Memory B cell (primary cell): ENCODE results near the gene SLC38A2.

ENCODE experiments used
- ATAC-seq: fragments of 150-1000 bp; cut with Tn5 transposase; 2 replicates; pipeline ENCODE4 v1.10.0; 2021; ENCODE audit warnings: low read depth, mild to moderate bottlenecking, moderate library complexity
- DNase-seq, 2 donors: peaks; one replicate each; pipeline ENCODE4 v3.0.0; 2022; ENCODE audit warnings: low spot score in 2 of 2
- H3K27ac Mint-ChIP-seq: one replicate; pipeline ENCODE4 v1.8.0; 2022; ENCODE audit warnings: mild to moderate bottlenecking, moderate library complexity, mixed read lengths
- H3K27me3 Mint-ChIP-seq: one replicate; pipeline ENCODE4 v1.8.0; 2022; ENCODE audit warnings: mixed read lengths
- H3K36me3 Mint-ChIP-seq: one replicate; pipeline ENCODE4 v1.8.0; 2022; ENCODE audit warnings: mild to moderate bottlenecking, mixed read lengths
- H3K4me1 Mint-ChIP-seq: one replicate; pipeline ENCODE4 v1.8.0; 2022; ENCODE audit warnings: mixed read lengths
- H3K4me3 Mint-ChIP-seq: one replicate; pipeline ENCODE4 v1.8.0; 2022; ENCODE audit warnings: mild to moderate bottlenecking, moderate library complexity, mixed read lengths
- H3K9me3 Mint-ChIP-seq: one replicate; pipeline ENCODE4 v1.8.0; 2022; ENCODE audit warnings: mixed read lengths

SLC38A2 gene

GRCh38 chr12:46372544-46373300 is at the start of gene SLC38A2:
TSS of gene SLC38A2 (minus strand) at chr12:46372773. CDS start at chr12:46371293, 1,480 bp downstream.
- H3K27me3 Mint-ChIP-seq, result no peaks in the 10 kb centered on the region
- peak within 1 kb of the TSS; percentile 96 for H3K4me3 Mint-ChIP-seq
- peak; percentile 88 for ATAC-seq
- peak within 1 kb of the TSS; percentile 96 for H3K27ac Mint-ChIP-seq
- H3K36me3 Mint-ChIP-seq, result peaks cover 3% of the 10 kb centered on the region
- peak; percentile 95 to 96 for DNase-seq
- H3K9me3 Mint-ChIP-seq, result no peaks in the 10 kb centered on the region
- H3K4me1 Mint-ChIP-seq, result peaks cover 18% of the 10 kb centered on the region

DNA sequence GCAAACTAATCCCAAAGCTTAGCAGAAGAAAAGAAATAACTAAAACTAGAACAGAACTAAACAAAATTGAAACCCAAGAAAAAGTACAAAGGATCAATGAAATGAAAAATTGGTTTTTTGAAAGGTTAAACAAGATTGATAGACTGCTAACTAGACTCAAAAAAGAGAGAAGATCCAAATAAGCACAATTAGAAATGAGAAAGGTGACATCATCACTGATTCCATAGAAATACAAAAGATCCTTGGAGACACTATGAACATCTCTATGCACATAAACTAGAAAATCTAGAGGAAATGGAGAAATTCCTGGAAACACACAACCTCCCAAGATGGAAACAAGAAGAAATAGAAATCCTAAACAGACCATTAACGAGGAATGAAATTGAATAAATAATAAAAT is 47.1 kb upstream of the SLC38A2 start:
- H3K4me3 Mint-ChIP-seq, result no peak overlapping the region
- ATAC-seq (no peak), DNase-seq (no peak)
- peaks cover 2% of the 10 kb centered on the region for H3K4me1 Mint-ChIP-seq
- H3K36me3 Mint-ChIP-seq, result peaks cover 28% of the 10 kb centered on the region
- H3K27me3 Mint-ChIP-seq, result no peaks in the 10 kb centered on the region
- peaks cover 7% of the 10 kb centered on the region for H3K9me3 Mint-ChIP-seq
- no peak overlapping the region for H3K27ac Mint-ChIP-seq

GRCh38 chr12:46415552-46415951 is 43.0 kb upstream of the SLC38A2 start:
- peaks cover 2% of the 10 kb centered on the region for H3K4me1 Mint-ChIP-seq
- H3K4me3 Mint-ChIP-seq, result no peak overlapping the region
- no peak for DNase-seq
- peaks cover 7% of the 10 kb centered on the region for H3K9me3 Mint-ChIP-seq
- peaks cover 24% of the 10 kb centered on the region for H3K36me3 Mint-ChIP-seq
- no peak overlapping the region for H3K27ac Mint-ChIP-seq
- no peak for ATAC-seq
- H3K27me3 Mint-ChIP-seq, result no peaks in the 10 kb centered on the region

- Mint-ChIP-seq H3K4me3 (no peak overlapping the region), H3K4me1 (peaks cover under 1% of the 10 kb centered on the region)
- ATAC-seq, result no peak
Observed at GRCh38 chr12:46414591-46415268, 42.2 kb upstream of the SLC38A2 start.

GRCh38 chr12:46413368-46413767 is 40.8 kb upstream of the SLC38A2 start:
- H3K9me3 Mint-ChIP-seq, result no peaks in the 10 kb centered on the region
- no peak overlapping the region for H3K4me3 Mint-ChIP-seq
- no peak for DNase-seq
- H3K4me1 Mint-ChIP-seq, result peaks cover 3% of the 10 kb centered on the region
- H3K36me3 Mint-ChIP-seq, result peaks cover 12% of the 10 kb centered on the region
- H3K27me3 Mint-ChIP-seq, result no peaks in the 10 kb centered on the region
- ATAC-seq, result no peak
- H3K27ac Mint-ChIP-seq, result no peak overlapping the region

More at GRCh38 chr12:46414591-46415268, 42.2 kb upstream of the SLC38A2 start:
- Mint-ChIP-seq H3K27ac (no peak overlapping the region), H3K9me3 (peaks cover 4% of the 10 kb centered on the region), H3K27me3 (no peaks in the 10 kb centered on the region), H3K36me3 (peaks cover 23% of the 10 kb centered on the region)
- DNase-seq, result no peak

DNA sequence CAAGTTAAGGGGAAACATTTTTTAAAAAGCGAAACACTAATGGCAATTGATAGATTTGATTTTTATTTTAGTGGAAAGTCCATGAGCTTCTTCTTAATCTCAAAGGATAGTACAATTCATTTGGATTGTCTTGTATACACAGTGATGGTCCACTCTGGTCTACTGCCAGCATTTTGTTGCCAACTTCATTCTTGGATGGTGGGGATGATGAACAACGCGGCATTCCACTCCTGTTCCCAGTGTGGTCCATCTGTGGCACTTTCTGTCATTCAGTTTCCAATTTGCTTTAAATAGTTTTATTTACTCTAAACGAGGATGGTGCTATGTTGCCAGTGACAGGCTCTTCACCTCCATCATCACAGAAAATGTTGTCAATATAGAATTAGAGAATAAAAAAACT is 40.3 kb upstream of the SLC38A2 start:
- no peak for ATAC-seq
- no peaks in the 10 kb centered on the region for H3K27me3 Mint-ChIP-seq

DNA sequence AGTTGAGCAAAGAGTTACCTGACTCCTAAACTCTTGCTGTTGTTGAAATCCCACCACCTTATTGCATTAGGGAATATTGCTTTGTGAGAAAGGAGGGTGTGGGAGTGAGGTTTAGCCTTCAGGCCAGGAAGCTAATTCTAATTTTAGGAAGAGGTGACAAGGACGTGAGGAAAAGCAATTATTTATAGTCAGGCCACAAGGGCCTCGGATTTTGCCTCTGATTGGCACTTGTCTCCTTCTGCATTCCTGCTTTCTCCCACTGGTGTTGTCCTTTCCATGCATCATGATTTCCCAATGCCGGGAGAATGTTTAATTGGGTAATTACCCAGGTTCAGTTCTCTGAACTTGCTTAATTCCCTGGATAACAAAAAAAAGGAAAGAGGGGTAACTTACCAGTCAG is 37.9 kb upstream of the SLC38A2 start:
- no peak overlapping the region for H3K27ac Mint-ChIP-seq
- peaks cover 9% of the 10 kb centered on the region for H3K4me1 Mint-ChIP-seq
- ATAC-seq (no peak), DNase-seq (no peak)
- H3K27me3 Mint-ChIP-seq, result no peaks in the 10 kb centered on the region
- H3K36me3 Mint-ChIP-seq, result peaks cover 10% of the 10 kb centered on the region
- no peak overlapping the region for H3K4me3 Mint-ChIP-seq
- H3K9me3 Mint-ChIP-seq, result no peaks in the 10 kb centered on the region

More for the DNA sequence above, 40.3 kb upstream of the SLC38A2 start:
- Mint-ChIP-seq H3K36me3 (peaks cover 7% of the 10 kb centered on the region), H3K4me3 (no peak overlapping the region), H3K9me3 (no peaks in the 10 kb centered on the region), H3K27ac (no peak overlapping the region), H3K4me1 (peaks cover 6% of the 10 kb centered on the region)
- no peak for DNase-seq

GRCh38 chr12:46409974-46410373 is 37.4 kb upstream of the SLC38A2 start:
- no peak for DNase-seq
- Mint-ChIP-seq H3K4me1 (peaks cover 9% of the 10 kb centered on the region), H3K27ac (no peak overlapping the region), H3K36me3 (peaks cover 9% of the 10 kb centered on the region), H3K9me3 (no peaks in the 10 kb centered on the region), H3K27me3 (no peaks in the 10 kb centered on the region), H3K4me3 (no peak overlapping the region)
- ATAC-seq, result no peak

- H3K9me3 Mint-ChIP-seq, result no peaks in the 10 kb centered on the region
- no peaks in the 10 kb centered on the region for H3K27me3 Mint-ChIP-seq
- H3K4me1 Mint-ChIP-seq, result peaks cover 11% of the 10 kb centered on the region
- ATAC-seq (no peak), DNase-seq (no peak)
- peaks cover 9% of the 10 kb centered on the region for H3K36me3 Mint-ChIP-seq
- no peak overlapping the region for H3K27ac Mint-ChIP-seq
- H3K4me3 Mint-ChIP-seq, result no peak overlapping the region
Observed at GRCh38 chr12:46409342-46409741, 36.8 kb upstream of the SLC38A2 start.

- H3K27me3 Mint-ChIP-seq, result no peaks in the 10 kb centered on the region
- no peak overlapping the region for H3K27ac Mint-ChIP-seq
- no peak overlapping the region for H3K4me3 Mint-ChIP-seq
- H3K4me1 Mint-ChIP-seq, result peaks cover 19% of the 10 kb centered on the region
- H3K36me3 Mint-ChIP-seq, result peaks cover 9% of the 10 kb centered on the region
- no peak for DNase-seq
- no peaks in the 10 kb centered on the region for H3K9me3 Mint-ChIP-seq
- ATAC-seq, result no peak
Observed at GRCh38 chr12:46408441-46408840, 35.9 kb upstream of the SLC38A2 start.

GRCh38 chr12:46407361-46407760 is 34.8 kb upstream of the SLC38A2 start:
- DNase-seq (no peak), ATAC-seq (no peak)
- Mint-ChIP-seq H3K9me3 (no peaks in the 10 kb centered on the region), H3K4me3 (no peak overlapping the region), H3K27ac (no peak overlapping the region), H3K4me1 (peaks cover 22% of the 10 kb centered on the region), H3K27me3 (no peaks in the 10 kb centered on the region), H3K36me3 (peaks cover 9% of the 10 kb centered on the region)

GRCh38 chr12:46406352-46407027 is 33.9 kb upstream of the SLC38A2 start:
- no peaks in the 10 kb centered on the region for H3K27me3 Mint-ChIP-seq
- no peak for ATAC-seq
- H3K27ac Mint-ChIP-seq, result no peak overlapping the region
- peaks cover 7% of the 10 kb centered on the region for H3K36me3 Mint-ChIP-seq
- H3K4me1 Mint-ChIP-seq, result peaks cover 24% of the 10 kb centered on the region
- H3K9me3 Mint-ChIP-seq, result no peaks in the 10 kb centered on the region
- DNase-seq, result no peak
- H3K4me3 Mint-ChIP-seq, result no peak overlapping the region

GRCh38 chr12:46404733-46405132 is 32.2 kb upstream of the SLC38A2 start:
- H3K9me3 Mint-ChIP-seq, result no peaks in the 10 kb centered on the region
- no peak overlapping the region for H3K4me3 Mint-ChIP-seq
- H3K4me1 Mint-ChIP-seq, result peaks cover 31% of the 10 kb centered on the region
- no peak for ATAC-seq
- H3K27ac Mint-ChIP-seq, result no peak overlapping the region
- no peak for DNase-seq
- H3K36me3 Mint-ChIP-seq, result peaks cover 8% of the 10 kb centered on the region
- H3K27me3 Mint-ChIP-seq, result no peaks in the 10 kb centered on the region

DNA sequence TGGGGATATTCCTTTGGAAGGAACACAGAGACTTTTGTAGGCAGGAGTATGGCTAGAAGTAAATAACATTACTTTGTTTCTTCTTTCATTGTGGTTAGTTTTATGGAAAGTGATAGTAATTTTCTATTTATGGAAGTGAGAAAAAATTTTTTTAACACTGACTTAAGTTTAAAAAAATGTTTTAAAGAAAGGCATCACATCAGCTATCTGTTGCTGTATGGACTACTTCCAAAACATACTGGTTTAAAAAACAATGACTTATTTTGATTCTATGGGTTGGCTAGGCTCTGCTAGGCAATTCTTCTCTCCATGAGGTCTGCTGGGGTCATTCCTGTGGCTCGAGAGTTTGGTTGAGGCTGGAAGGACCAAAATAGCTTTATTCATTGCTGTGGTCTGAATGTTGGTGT is 31.7 kb upstream of the SLC38A2 start:
- peak; percentile 17 for ATAC-seq
- Mint-ChIP-seq H3K36me3 (peaks cover 8% of the 10 kb centered on the region), H3K4me1 (peaks cover 29% of the 10 kb centered on the region), H3K27ac (no peak overlapping the region), H3K27me3 (no peaks in the 10 kb centered on the region), H3K4me3 (no peak overlapping the region), H3K9me3 (no peaks in the 10 kb centered on the region)
- DNase-seq, result no peak
